T follicular helper cell (primary cell): ENCODE measurements around the gene GGACT.
"Not testable (repeated sequence)": the region's sequence is repeated elsewhere in the genome, so short reads cannot be mapped to it uniquely, and the experiment has no call there.

ENCODE experiments used
- DNase-seq: peaks from one replicate; pipeline ENCODE4 v3.0.0-alpha.2; 2020; ENCODE audit warnings: low read depth

Gene GGACT

DNA sequence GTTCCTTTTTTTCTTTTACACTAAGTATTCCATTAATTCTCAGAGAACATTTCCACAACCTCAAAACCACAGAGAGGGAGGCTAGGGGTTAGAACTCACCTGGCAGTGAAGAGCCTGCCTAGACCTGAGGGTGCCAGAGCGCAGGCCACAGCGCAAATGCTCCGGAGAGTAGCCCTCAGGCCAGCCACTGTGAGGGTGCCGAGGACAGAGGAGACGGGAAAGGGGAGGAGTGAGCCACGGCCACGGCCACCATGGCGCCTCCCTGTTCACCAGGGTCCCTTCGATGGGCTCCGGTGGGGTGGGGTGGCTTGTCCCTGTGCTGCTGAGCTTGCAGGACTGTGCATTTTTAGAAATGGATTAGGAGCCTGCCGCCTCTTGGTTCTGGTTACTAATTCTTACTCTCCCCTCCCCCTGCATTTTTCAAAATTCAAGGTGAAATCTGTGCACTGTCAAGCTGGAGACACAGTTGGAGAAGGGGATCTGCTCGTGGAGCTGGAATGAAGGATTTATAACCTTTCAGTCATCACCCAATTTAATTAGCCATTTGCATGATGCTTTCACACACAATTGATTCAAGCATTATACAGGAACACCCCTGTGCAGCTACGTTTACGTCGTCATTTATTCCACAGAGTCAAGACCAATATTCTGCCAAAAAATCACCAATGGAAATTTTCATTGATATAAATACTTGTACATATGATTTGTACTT is 58.8 kb downstream of the GGACT start:
- DNase-seq: no peak

DNA sequence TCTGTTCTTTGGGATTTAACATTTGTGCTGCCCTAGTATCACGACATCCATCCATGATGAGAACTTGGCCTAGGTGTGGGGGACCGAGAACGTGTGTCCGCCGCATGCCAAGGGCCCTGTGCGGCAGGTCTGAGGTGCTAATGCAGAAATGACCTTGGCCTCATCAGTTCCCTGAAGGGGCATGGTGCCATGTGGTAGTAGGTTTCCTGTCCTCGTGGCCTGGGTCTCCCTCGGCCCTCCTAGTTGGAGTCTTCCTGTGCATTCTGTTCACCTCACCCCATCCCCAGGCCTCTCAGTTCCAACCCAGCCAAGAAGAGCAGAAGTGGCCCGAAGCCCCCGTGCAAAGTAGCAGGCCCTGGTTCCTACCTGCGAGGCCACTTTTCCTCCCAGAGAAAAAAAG is 59.8 kb downstream of the GGACT start:
- DNase-seq: no peak

GRCh38 chr13:100528353-100528752 is 60.2 kb downstream of the GGACT start:
- no peak for DNase-seq

DNA sequence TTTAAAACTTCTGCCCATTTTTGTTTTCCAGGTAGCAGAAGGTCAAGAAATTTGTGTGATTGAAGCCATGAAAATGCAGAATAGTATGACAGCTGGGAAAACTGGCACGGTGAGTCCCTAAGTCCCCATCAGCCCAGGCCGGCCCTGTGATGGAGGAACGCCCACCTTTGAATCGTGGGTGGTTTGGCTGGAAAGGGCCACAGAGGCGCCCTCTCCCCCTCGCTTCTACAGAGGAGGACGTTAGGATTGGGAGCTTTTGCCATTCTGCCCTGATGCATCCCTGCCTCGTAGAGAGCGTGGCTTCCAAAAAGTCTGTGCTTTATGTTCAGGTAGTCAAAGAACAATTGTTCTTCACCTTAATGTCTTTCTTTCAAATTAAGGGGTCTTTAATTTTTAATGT is 60.9 kb downstream of the GGACT start:
- DNase-seq: no peak

- DNase-seq: no peak
These were observed 62.1 kb downstream of the GGACT start for GRCh38 chr13:100526318-100527000.

DNA sequence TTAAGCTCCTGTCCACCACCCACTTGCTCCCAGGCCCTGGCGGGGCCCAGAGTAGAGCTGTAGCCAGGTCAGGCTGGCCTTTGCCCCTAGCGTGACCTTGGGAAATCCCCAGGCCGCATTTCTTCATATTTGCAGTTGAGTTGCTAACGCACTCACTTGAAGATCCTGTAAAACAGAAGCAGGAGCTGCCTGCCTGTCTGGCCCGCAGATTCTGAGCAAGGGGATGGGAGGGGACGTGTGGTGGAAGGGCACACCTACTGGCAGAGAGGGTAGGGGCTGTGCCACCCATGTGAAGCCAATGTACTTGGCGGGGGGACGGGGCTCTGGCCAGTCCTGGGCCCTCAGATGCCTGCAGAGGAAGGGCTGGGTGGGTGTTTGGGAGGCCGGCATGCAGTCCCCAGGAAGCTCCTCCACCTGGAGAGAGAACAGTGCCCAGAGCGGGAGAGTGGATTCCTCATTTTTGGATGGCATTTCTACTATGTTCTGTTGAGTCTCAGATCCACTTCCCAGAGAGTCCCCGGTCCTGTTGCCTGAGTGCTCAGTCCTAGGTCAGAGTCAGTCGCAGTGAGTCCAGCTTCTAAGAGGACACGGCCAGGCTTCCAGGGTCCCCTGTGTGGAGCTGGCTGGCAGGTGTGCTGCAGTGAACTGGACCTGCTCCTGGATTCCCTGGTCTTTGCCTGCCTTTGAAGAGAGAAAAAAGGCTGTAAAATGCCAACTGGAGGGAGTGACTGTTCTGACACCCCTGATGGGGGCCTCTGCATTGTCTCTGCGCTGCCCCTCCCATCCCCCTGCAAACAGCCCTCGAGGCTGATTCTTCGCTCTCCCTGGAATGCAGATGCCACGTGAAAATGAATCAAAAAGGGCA is 62.9 kb downstream of the GGACT start:
- DNase-seq: no peak

DNA sequence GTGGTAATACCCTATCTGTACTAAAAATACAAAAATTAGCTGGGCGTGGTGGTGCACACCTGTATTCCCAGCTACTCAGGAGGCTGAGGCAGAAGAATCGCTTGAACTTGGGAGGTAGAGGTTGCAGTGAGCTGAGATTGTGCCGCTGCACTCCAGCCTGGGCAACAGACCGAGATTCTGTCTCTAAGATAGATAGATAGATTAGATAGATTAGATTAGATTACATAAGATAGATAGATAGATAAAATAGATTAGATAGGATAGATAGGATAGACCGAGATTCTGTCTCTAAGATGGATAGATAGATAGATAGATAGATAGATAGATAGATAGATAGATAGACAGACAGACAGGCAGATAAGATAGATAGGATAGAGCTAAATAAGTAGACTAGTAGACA is 63.9 kb downstream of the GGACT start:
- not testable (repeated sequence) for DNase-seq

GRCh38 chr13:100523981-100524386 is 64.6 kb downstream of the GGACT start:
- DNase-seq: no peak

DNA sequence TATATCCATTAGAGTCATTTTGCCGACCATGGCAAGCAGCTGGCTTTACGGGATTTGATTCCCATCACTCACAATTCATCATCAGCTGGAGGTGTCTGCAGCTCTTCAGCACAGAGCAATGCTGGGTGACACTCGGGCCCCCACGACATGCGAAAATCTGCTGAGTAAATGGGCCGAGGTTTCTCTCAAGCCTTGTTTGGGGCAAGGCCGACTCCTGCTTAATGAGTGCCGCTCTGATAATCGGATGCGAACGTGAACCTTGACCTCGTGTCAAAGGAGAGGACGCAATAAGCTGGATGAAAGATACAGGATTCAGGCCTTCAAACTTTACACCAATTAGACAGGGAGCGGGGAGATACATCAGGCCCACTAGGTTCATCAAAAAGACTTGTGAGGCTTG is 65.2 kb downstream of the GGACT start:
- no peak for DNase-seq

DNA sequence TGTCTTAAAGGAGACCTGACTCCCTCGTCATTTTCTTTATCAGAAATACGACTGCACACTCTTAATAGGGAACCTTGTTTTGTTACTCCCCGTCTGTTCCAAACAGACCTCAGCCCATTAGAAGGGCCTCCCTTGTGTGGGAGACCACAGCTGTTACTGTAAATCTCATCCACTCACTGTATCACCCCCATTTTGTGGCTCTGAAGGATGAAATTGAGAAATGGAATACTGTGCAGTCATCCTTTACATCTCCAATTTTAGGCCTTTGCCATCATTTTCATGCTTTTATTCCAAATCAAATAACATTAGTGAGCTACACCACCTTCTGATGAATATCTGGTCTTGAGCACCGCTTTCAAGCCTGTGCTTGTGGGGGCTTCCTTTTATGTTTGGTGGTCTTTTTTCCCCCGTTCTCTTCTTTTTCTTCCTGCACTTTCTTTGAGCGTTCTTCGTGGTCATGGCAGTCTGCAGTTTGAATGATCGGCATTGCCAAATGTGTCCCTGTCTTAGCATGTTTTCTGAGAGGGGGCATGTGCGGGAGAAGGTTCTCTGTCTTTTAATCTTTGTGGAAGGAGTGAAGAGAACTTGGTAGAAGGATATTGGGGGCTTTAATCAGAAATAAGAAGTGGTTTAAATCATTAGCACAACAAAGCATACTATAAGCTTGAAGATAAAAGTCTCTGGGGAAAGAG is 65.8 kb downstream of the GGACT start:
- DNase-seq: no peak

DNA sequence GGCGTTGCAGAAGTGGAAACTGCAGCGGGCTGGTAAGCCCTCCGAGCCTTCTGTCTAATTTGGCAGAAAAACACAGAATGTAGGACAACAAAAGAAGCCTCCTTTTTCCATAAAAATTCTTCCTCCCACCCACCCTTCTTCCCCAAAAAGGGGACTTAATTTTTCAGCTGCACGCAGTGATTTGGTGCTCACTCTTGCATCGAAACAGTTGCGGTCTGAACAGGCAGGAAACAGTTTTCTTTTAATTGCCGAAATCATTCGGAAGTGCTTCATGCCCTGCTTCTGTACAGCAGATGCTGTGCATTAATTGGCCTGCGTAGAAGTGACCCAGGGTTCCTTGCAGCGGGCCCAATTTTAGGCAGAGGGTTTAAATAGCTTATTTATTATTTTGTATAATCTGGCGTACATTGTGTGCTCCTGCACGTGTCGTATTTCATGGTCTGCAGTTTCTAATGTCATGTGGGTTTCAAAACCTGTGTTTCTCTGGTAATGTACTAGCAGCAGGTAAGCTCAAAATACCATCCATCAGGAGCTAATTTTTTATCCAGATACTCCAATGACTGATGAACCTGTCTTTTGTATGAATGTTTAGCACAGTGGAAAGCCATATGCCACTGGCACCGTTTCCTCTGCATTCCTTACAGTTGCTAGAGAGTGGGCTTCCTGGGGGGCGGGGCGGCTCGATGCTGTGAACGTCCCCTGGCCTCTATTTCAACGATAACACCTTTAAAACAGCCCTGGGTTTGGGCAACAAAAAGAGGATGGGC is 66.6 kb downstream of the GGACT start:
- no peak for DNase-seq

GRCh38 chr13:100520936-100521850 is 67.4 kb downstream of the GGACT start:
- DNase-seq: no peak

GRCh38 chr13:100519626-100520025 is 69.0 kb downstream of the GGACT start:
- no peak for DNase-seq

DNA sequence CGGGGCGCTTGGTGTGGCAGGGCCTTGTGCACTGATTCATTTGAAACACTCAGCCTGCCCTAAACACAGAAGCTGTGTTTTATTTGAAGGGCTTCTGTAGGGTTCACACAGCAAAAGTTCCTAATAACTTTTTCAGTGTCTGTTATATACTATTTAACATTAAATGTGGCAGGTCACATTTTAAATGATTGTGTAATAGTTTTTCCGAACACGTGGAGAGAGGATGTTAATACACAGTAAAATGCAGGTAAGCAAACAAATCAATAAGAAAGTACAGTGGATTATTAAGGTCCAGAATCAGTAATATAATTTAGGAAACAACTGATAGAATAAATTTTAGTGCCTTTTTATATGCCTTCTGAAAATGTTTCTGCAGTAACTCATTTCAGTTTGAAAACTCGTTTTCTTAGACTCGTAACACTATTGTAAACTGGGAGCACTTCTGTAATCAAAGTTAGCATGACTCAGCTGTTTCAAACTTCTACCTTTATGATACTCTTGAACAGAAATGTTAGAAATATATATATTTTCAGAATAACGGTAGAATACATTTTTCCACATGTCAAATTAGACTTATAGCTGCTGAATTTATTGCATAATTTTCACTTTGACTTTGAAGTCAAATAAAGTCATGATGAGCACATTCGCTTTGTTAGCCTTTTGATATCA is 70.1 kb downstream of the GGACT start:
- DNase-seq: no peak

DNA sequence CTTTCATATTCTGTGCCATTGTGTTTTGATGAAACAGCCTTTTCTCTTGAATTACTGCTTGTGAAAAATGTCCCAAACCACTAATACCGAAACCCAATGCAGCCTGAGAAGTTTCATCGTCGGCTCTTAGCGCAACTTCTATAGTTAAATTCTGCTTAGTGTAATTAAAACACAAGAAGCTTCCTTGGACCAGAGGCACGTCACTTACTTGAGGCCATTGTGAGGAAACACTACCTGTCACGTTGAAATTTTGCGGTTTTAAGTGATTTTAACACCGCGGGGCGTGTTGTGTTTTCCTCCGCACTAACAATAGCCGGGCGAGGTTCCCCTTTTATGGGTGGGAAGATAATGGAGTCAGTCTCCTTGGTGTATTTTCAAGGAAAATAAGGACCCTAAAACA is 70.9 kb downstream of the GGACT start:
- DNase-seq: no peak

DNA sequence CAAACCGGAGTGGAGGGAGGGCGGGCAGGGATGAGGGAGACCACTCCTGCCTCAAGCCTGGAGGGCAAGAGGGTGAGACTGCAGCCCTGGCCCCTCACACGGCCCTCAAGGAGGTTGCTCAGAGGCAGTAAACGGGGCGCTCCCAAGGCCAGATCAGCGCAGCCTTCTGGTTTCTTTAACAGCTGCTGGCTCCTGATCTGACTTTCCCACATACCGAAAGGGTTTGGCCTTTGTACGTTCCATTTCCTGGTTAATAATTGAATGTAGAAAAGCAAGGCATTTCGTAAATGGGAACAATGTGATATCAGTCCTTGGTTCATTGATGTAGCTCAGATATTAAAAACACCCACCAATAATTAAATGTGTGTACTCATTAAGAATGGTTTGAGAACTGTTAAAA is 71.5 kb downstream of the GGACT start:
- no peak for DNase-seq

- DNase-seq: no peak
These were observed 73.2 kb downstream of the GGACT start for GRCh38 chr13:100515410-100515800.

- peak; percentile 52 for DNase-seq
These were observed 73.7 kb downstream of the GGACT start for GRCh38 chr13:100514788-100515409.

- no peak for DNase-seq
These were observed 74.5 kb downstream of the GGACT start for GRCh38 chr13:100513987-100514670.
